Small intestine (tissue), 7 donors: ENCODE measurements around the gene EFNA2. TPM values are rescaled to one million over a fixed set of nuclear protein-coding genes. Genes with fewer than 3 reads are reported as not detected.

Experiments used
- DNase-seq, 2 donors: peaks; one replicate each; pipeline versions ENCODE4 v3.0.0 to v3.0.0-alpha.2; 2013
- FAIRE-seq: peaks from 2 replicates; lab custom pipeline; 2012; peaks lifted over from hg19 to GRCh38; lab: Jason Lieb, UNC
- H3K27ac ChIP-seq, 3 donors: one replicate each; pipeline ENCODE4 v1.5.1; 2013; ENCODE audit warnings: low read length in 2 of 3, mild to moderate bottlenecking in 2 of 3, control low read depth in 1 of 3, inconsistent platforms in 1 of 3, low read depth in 1 of 3, moderate library complexity in 1 of 3
- H3K27me3 ChIP-seq, 3 donors: one replicate each; pipeline ENCODE4 v1.6.1; 2013; ENCODE audit warnings: low read length in 3 of 3, inconsistent platforms in 1 of 3; ENCODE audit not compliant: control insufficient read depth in 3 of 3, insufficient read depth in 3 of 3
- H3K36me3 ChIP-seq, 3 donors: one replicate each; pipeline ENCODE4 v1.6.1; 2013; ENCODE audit warnings: low read length in 3 of 3, inconsistent platforms in 1 of 3, low read depth in 1 of 3, mild to moderate bottlenecking in 1 of 3, moderate library complexity in 1 of 3; ENCODE audit not compliant: control insufficient read depth in 3 of 3, insufficient read depth in 2 of 3
- H3K4me1 ChIP-seq, 3 donors: one replicate each; pipeline ENCODE4 v1.6.1; 2013; ENCODE audit warnings: low read length in 2 of 3, inconsistent platforms in 1 of 3, low read depth in 1 of 3, mild to moderate bottlenecking in 1 of 3, moderate library complexity in 1 of 3; ENCODE audit not compliant: control insufficient read depth in 3 of 3, insufficient read depth in 2 of 3
- H3K4me3 ChIP-seq, 3 donors: one replicate each; pipeline ENCODE4 v1.5.1; 2013; ENCODE audit warnings: low read length in 3 of 3, control low read depth in 1 of 3, inconsistent platforms in 1 of 3, low read depth in 1 of 3, mild to moderate bottlenecking in 1 of 3, moderate library complexity in 1 of 3
- H3K9me3 ChIP-seq, 2 donors: one replicate each; pipeline ENCODE4 v1.6.1; 2013; ENCODE audit warnings: low read depth in 1 of 2, low read length in 1 of 2; ENCODE audit not compliant: control insufficient read depth in 2 of 2, insufficient read depth in 1 of 2
- WGBS, 3 donors: extraction: QIAGEN DNeasy Blood & Tissue Kit; methylation state at CpG; one replicate each; pipeline ENCODE4 v1.1.7; 2013; 5-methylcytosine and 5-hydroxymethylcytosine counted together
- polyA plus RNA-seq, 4 donors: library from polyadenylated mRNA; stranded (reverse) in 3 of 4; unstranded in 1 of 4; fragments of 200-250 nt in 3 of 4; fragments of 120-200 nt in 1 of 4; gene quantifications; one replicate each; pipeline versions ENCODE4 v1.2.1 to v1.2.3, GENCODE V29; 2013
- donor health status: healthy with polysubstance abuse.
- donor health status: control.
- donor health status: control.
- donor health status: Bipolar disorder and iron deficiency.
- donor health status: healthy.

The EFNA2 gene
- polyA plus RNA-seq, 4 donors = 17.7 to 31.3 (median 27.6) TPM

GRCh38 chr19:1275976-1276627, 9.6 kb upstream of the EFNA2 start:
- Histone ChIP-seq H3K4me3 (peak overlapping the region; percentile 43 to 82 (median 59)), H3K36me3 (peaks cover 13 to 90% (median 30%) of the 10 kb centered on the region in 3 donors), H3K9me3 (no peaks in the 10 kb centered on the region), H3K27ac (peak overlapping the region; percentile 80 to 100 (median 98)), H3K4me1 (peaks cover 6 to 38% (median 6%) of the 10 kb centered on the region in 3 donors), H3K27me3 (no peaks in the 10 kb centered on the region)
- DNase-seq (no peak), FAIRE-seq (no peak)
- WGBS, 3 donors = 1 to 6% (median 4%) methylated on average over 35 to 43 of the region's 43 CpGs

GRCh38 chr19:1276628-1277022, 9.0 kb upstream of the EFNA2 start:
- H3K27me3 ChIP-seq = no peaks in the 10 kb centered on the region
- H3K4me1 ChIP-seq = peaks cover 1 to 32% (median 6%) of the 10 kb centered on the region in 3 donors
- peak in 1 of 2 donors; percentile 64 for DNase-seq
- peak overlapping the region; percentile 10 to 98 (median 80) for H3K27ac ChIP-seq
- no peaks in the 10 kb centered on the region for H3K9me3 ChIP-seq
- peaks cover 10 to 87% (median 29%) of the 10 kb centered on the region in 3 donors for H3K36me3 ChIP-seq
- WGBS, 3 donors = 21 to 48% (median 27%) methylated on average over 10 of the region's 10 CpGs
- no peak for FAIRE-seq
- H3K4me3 ChIP-seq = peak overlapping the region in 2 of 3 donors; percentile 59 to 82

- Histone ChIP-seq H3K36me3 (peaks cover 10 to 82% (median 26%) of the 10 kb centered on the region in 3 donors), H3K27ac (peak overlapping the region in 2 of 3 donors; percentile 10 to 98), H3K4me1 (peaks cover 0 to 30% (median 6%) of the 10 kb centered on the region in 3 donors), H3K9me3 (no peaks in the 10 kb centered on the region), H3K4me3 (no peak overlapping the region), H3K27me3 (no peaks in the 10 kb centered on the region)
- no peak for DNase-seq
- no peak for FAIRE-seq
- WGBS, 3 donors = 90 to 96% (median 90%) methylated on average over 14 to 15 of the region's 15 CpGs
Observed at GRCh38 chr19:1277061-1277460, 8.6 kb upstream of the EFNA2 start.

DNA sequence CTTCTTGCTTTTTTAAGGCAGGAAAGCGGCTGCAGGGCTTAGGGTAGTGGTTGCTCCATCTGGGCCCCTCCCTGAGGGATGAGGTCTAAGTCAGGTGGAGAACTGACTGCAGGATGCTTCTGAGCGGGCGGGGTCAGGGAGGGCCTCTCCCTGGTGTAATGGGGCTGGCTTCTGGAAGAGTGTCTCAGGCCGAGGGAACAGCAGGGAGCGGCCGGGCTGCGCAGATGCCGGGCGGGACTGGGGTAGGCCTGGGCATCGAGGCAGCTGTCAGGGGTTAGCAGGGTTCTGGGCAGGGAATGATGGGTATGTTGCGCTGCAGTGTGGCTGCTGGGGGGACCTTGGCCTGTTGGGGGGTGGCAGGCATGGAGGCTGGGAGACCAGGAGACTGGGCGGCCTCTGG, 7.6 kb upstream of the EFNA2 start:
- WGBS, 3 donors = 83 to 88% (median 85%) methylated on average over 12 of the region's 12 CpGs
- H3K4me3 ChIP-seq = no peak overlapping the region
- no peak for FAIRE-seq

GRCh38 chr19:1278713-1279660, 6.7 kb upstream of the EFNA2 start:
- Histone ChIP-seq H3K9me3 (no peaks in the 10 kb centered on the region), H3K4me3 (no peak overlapping the region), H3K4me1 (peaks cover 0 to 36% (median 6%) of the 10 kb centered on the region in 3 donors), H3K36me3 (peaks cover 6 to 63% (median 9%) of the 10 kb centered on the region in 3 donors), H3K27ac (no peak overlapping the region), H3K27me3 (no peaks in the 10 kb centered on the region)
- DNase-seq (no peak), FAIRE-seq (no peak)
- 81 to 87% (median 86%) methylated on average over 24 to 25 of the region's 25 CpGs for WGBS, 3 donors

More for the DNA sequence above, 7.6 kb upstream of the EFNA2 start:
- H3K36me3 ChIP-seq = peaks cover 6 to 72% (median 16%) of the 10 kb centered on the region in 3 donors
- H3K9me3 ChIP-seq = no peaks in the 10 kb centered on the region
- DNase-seq = no peak
- no peak overlapping the region for H3K27ac ChIP-seq
- no peaks in the 10 kb centered on the region for H3K27me3 ChIP-seq
- peaks cover 0 to 33% (median 6%) of the 10 kb centered on the region in 3 donors for H3K4me1 ChIP-seq

- no peak for FAIRE-seq
- H3K27ac ChIP-seq = no peak overlapping the region
- no peaks in the 10 kb centered on the region for H3K27me3 ChIP-seq
- peaks cover 0 to 36% (median 4%) of the 10 kb centered on the region in 3 donors for H3K4me1 ChIP-seq
- no peaks in the 10 kb centered on the region for H3K9me3 ChIP-seq
- WGBS, 3 donors = 32 to 35% (median 33%) methylated on average over 10 of the region's 10 CpGs
- no peak overlapping the region for H3K4me3 ChIP-seq
- H3K36me3 ChIP-seq = peaks cover 0 to 54% (median 2%) of the 10 kb centered on the region in 3 donors
- peak; percentile 83 to 93 for DNase-seq
Observed at GRCh38 chr19:1279782-1280341, 5.8 kb upstream of the EFNA2 start.

DNA sequence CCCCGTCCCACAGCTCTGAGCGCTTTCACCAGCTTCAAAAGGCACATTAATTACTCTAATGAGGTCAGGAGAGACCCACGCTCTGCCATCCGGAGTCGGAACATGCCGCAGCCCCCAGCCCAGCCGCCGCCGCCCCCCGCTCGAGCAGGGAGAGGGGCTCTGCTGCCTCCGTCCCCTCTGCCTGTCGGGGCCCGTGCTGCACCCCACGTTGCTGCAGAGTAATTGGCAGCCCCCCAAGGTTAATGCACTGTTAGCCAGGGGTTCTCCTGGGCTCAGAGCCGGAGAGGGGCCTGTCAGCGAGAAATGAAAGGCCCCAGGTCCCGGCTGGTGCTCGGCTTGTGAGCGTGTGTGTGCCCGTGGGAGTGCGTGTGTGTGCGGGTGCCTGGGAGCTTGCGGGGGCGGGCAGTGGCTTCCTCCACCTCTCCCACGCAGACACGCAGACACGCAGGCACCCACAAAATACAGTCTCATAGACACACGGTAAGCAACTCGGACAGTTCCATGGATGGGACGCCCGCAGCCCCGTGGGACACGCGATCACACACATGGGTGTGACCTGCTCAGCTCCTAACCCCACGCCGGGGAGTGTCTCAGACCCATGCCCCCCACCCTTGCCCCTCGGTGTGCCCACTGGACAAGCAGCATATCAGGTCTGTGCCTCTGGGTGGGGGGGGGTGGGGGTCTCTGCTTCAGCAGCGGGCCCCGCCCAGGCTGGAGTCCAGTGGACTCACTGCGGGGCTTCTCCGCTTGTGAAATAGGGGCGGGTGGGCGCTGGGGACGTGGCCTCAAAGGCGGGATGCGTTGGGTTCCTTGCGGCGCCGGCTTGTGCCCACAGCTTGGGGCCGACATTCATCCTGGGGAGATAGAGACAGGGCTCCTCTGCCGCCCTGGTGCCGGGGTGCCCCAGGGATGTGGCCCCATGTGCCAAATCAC, 4.8 kb upstream of the EFNA2 start:
- H3K36me3 ChIP-seq = peaks cover 0 to 51% (median 2%) of the 10 kb centered on the region in 3 donors
- FAIRE-seq (no peak), DNase-seq (no peak)
- WGBS, 3 donors = 84 to 87% (median 86%) methylated on average over 42 to 53 of the region's 53 CpGs
- H3K27me3 ChIP-seq = peaks cover 0 to 3% (median 3%) of the 10 kb centered on the region in 3 donors
- H3K4me1 ChIP-seq = peaks cover 0 to 38% (median 3%) of the 10 kb centered on the region in 3 donors
- H3K9me3 ChIP-seq = no peaks in the 10 kb centered on the region
- H3K4me3 ChIP-seq = no peak overlapping the region
- H3K27ac ChIP-seq = no peak overlapping the region
